Measurements from ENCODE around the gene GNPDA1.

GNPDA1 gene

GRCh38 chr5:142012186-142012785 is 541 bp downstream of the GNPDA1 start:
- Histone ChIP-seq H3K4ac (ENCODE audit: low read length) (no peak overlapping the region), H3K9ac (ENCODE audit: low read depth, low read length, poor library complexity) (peak overlapping the region; percentile 85), H2BK15ac (ENCODE audit: low read length) (no peak overlapping the region), H2BK12ac (ENCODE audit: low read length) (no peak overlapping the region), H3K4me3 (ENCODE audit: low read length in 2 of 2) (peak overlapping the region; percentile 45 to 82), H3K4me2 (ENCODE audit: insufficient read depth, low read length, poor library complexity, severe bottlenecking) (peak overlapping the region; percentile 85), H4K8ac (ENCODE audit: low read depth, low read length) (no peak overlapping the region), H2BK5ac (ENCODE audit: low read length) (peak overlapping the region; percentile 79), H2AFZ (ENCODE audit: low read length) (peak overlapping the region; percentile 77), H3K18ac (ENCODE audit: low read length) (peak overlapping the region; percentile 94), H3K79me1 (ENCODE audit: low read depth, low read length) (no peaks in the 10 kb centered on the region), H3K9me3 (replicated peaks in 1 of 2; ENCODE audit: control insufficient read depth in 2 of 2, insufficient read depth in 1 of 2, low read depth in 1 of 2, low read length in 2 of 2) (no peaks in the 10 kb centered on the region), H3K4me1 (ENCODE audit: control insufficient read depth in 2 of 2, insufficient read depth in 1 of 2, low read depth in 1 of 2, low read length in 2 of 2) (peaks cover 0 to 7% of the 10 kb centered on the region in 2 donors), H3K27me3 (ENCODE audit: control insufficient read depth in 3 of 3, insufficient read depth in 3 of 3, low read depth in 1 of 3, low read length in 3 of 3) (no peaks in the 10 kb centered on the region), H3K14ac (ENCODE audit: low read length) (no peak overlapping the region), H3K23ac (ENCODE audit: low read depth, low read length, poor library complexity) (peak overlapping the region; percentile 81), H4K91ac (ENCODE audit: low read depth, low read length, poor library complexity) (no peak overlapping the region), H2BK120ac (ENCODE audit: low read depth, low read length) (no peak overlapping the region), H3K27ac (replicated peaks; ENCODE audit: low read length) (no peak overlapping the region), H2AK5ac (ENCODE audit: low read depth, low read length) (peak overlapping the region; percentile 11), H3K36me3 (replicated peaks in 1 of 2; ENCODE audit: control insufficient read depth in 2 of 2, insufficient read depth in 2 of 2, low read length in 2 of 2) (peaks cover 0 to 10% of the 10 kb centered on the region in 2 donors)
- no peak for DNase-seq (ENCODE audit: low spot score)
- no CpG with 5 or more reads among the region's 18 CpGs for WGBS, 2 donors (ENCODE audit: extremely low coverage in 2 of 2, insufficient read length in 2 of 2, insufficient replicate concordance in 1 of 2)

DNA sequence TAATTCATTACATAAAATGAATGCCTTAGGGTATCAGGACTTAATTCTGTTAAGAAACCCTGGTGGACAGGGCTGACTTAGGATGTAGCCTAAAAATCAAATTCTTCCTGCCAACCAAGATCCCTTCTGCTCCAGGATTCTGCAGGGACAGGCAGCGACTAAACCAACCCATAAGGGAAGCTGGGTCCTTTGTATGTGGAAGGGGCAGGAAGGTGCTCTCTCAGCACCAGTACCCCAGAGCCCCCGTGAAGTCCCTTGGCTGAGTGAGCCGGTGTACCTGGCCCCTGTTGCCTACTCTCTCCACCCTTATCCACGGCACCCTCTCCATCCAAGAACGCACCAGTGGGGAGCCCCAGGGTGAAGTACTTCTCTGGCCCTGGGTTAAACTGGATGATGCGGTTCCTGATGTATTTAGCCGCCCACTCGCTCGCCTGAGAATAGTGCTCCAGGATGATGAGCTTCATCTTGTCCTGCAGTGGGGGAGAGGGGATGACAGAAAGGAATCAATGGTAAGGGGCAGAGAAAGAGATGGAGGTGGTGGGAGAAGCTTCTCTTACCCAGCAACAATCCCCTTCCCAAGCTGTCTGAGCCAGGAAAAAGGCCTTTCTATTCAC is 1.1 kb downstream of the GNPDA1 start:
- no peak overlapping the region for H4K8ac ChIP-seq (ENCODE audit: low read depth, low read length)
- H2AFZ ChIP-seq (ENCODE audit: low read length), result no peak overlapping the region
- H3K18ac ChIP-seq (ENCODE audit: low read length), result no peak overlapping the region
- no peaks in the 10 kb centered on the region for H3K27me3 ChIP-seq (ENCODE audit: control insufficient read depth in 3 of 3, insufficient read depth in 3 of 3, low read depth in 1 of 3, low read length in 3 of 3)
- H3K27ac ChIP-seq (replicated peaks; ENCODE audit: low read length), result peak overlapping the region; percentile 8
- H2AK5ac ChIP-seq (ENCODE audit: low read depth, low read length), result no peak overlapping the region
- no peak for DNase-seq (ENCODE audit: low spot score)
- H2BK5ac ChIP-seq (ENCODE audit: low read length), result no peak overlapping the region
- H3K36me3 ChIP-seq (replicated peaks in 1 of 2; ENCODE audit: control insufficient read depth in 2 of 2, insufficient read depth in 2 of 2, low read length in 2 of 2), result peaks cover 0 to 12% of the 10 kb centered on the region in 2 donors
- no CpG with 5 or more reads among the region's 9 CpGs for WGBS, 2 donors (ENCODE audit: extremely low coverage in 2 of 2, insufficient read length in 2 of 2, insufficient replicate concordance in 1 of 2)
- no peak overlapping the region for H3K23ac ChIP-seq (ENCODE audit: low read depth, low read length, poor library complexity)
- peak overlapping the region in 1 of 2 donors; percentile 5 for H3K4me3 ChIP-seq (ENCODE audit: low read length in 2 of 2)
- H3K9me3 ChIP-seq (replicated peaks in 1 of 2; ENCODE audit: control insufficient read depth in 2 of 2, insufficient read depth in 1 of 2, low read depth in 1 of 2, low read length in 2 of 2), result no peaks in the 10 kb centered on the region
- no peak overlapping the region for H2BK15ac ChIP-seq (ENCODE audit: low read length)
- no peak overlapping the region for H3K4me2 ChIP-seq (ENCODE audit: insufficient read depth, low read length, poor library complexity, severe bottlenecking)
- no peaks in the 10 kb centered on the region for H3K79me1 ChIP-seq (ENCODE audit: low read depth, low read length)
- no peak overlapping the region for H2BK120ac ChIP-seq (ENCODE audit: low read depth, low read length)
- H3K9ac ChIP-seq (ENCODE audit: low read depth, low read length, poor library complexity), result no peak overlapping the region
- no peak overlapping the region for H4K91ac ChIP-seq (ENCODE audit: low read depth, low read length, poor library complexity)
- H2BK12ac ChIP-seq (ENCODE audit: low read length), result no peak overlapping the region
- H3K4me1 ChIP-seq (ENCODE audit: control insufficient read depth in 2 of 2, insufficient read depth in 1 of 2, low read depth in 1 of 2, low read length in 2 of 2), result peaks cover 0 to 7% of the 10 kb centered on the region in 2 donors
- H3K14ac ChIP-seq (ENCODE audit: low read length), result no peak overlapping the region
- H3K4ac ChIP-seq (ENCODE audit: low read length), result no peak overlapping the region

DNA sequence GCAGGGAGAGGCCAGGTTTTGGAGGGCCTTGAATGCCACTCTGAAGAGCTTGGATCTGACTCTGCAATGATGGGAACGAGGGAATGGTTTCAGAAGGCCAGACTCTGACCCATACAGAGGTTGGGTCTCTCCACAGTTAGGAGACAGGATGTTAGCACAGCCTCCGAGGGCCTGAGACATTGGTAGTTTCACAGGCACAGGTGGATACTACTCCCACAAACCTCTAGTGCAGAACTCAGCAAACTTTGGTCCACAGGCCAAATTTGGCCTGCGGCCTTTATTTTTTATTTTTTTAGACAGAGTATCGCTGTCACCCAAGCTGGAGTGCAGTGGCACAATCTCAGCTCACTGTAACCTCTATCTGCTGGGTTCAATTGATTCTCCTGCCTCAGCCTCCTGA is 2.9 kb downstream of the GNPDA1 start:
- Histone ChIP-seq H3K27me3 (ENCODE audit: control insufficient read depth in 3 of 3, insufficient read depth in 3 of 3, low read depth in 1 of 3, low read length in 3 of 3) (peaks cover 0 to 2% (median 0%) of the 10 kb centered on the region in 3 experiments), H3K36me3 (replicated peaks in 1 of 2; ENCODE audit: control insufficient read depth in 2 of 2, insufficient read depth in 2 of 2, low read length in 2 of 2) (peaks cover 1 to 27% of the 10 kb centered on the region in 2 donors), H3K27ac (replicated peaks; ENCODE audit: low read length) (no peak overlapping the region), H2BK120ac (ENCODE audit: low read depth, low read length) (no peak overlapping the region), H3K4me3 (ENCODE audit: low read length in 2 of 2) (no peak overlapping the region), H3K18ac (ENCODE audit: low read length) (no peak overlapping the region), H3K23ac (ENCODE audit: low read depth, low read length, poor library complexity) (no peak overlapping the region), H4K91ac (ENCODE audit: low read depth, low read length, poor library complexity) (no peak overlapping the region), H2BK12ac (ENCODE audit: low read length) (no peak overlapping the region), H2BK5ac (ENCODE audit: low read length) (no peak overlapping the region), H3K9ac (ENCODE audit: low read depth, low read length, poor library complexity) (no peak overlapping the region), H3K4me1 (ENCODE audit: control insufficient read depth in 2 of 2, insufficient read depth in 1 of 2, low read depth in 1 of 2, low read length in 2 of 2) (peaks cover 0 to 7% of the 10 kb centered on the region in 2 donors), H2BK15ac (ENCODE audit: low read length) (no peak overlapping the region), H3K14ac (ENCODE audit: low read length) (no peak overlapping the region), H4K8ac (ENCODE audit: low read depth, low read length) (no peak overlapping the region), H3K4me2 (ENCODE audit: insufficient read depth, low read length, poor library complexity, severe bottlenecking) (no peak overlapping the region), H3K4ac (ENCODE audit: low read length) (no peak overlapping the region), H3K9me3 (replicated peaks in 1 of 2; ENCODE audit: control insufficient read depth in 2 of 2, insufficient read depth in 1 of 2, low read depth in 1 of 2, low read length in 2 of 2) (no peaks in the 10 kb centered on the region), H3K79me1 (ENCODE audit: low read depth, low read length) (no peaks in the 10 kb centered on the region), H2AFZ (ENCODE audit: low read length) (no peak overlapping the region), H2AK5ac (ENCODE audit: low read depth, low read length) (no peak overlapping the region)
- WGBS, 2 donors (ENCODE audit: extremely low coverage in 2 of 2, insufficient read length in 2 of 2, insufficient replicate concordance in 1 of 2), result no CpG with 5 or more reads among the region's 4 CpGs
- no peak for DNase-seq (ENCODE audit: low spot score)

DNA sequence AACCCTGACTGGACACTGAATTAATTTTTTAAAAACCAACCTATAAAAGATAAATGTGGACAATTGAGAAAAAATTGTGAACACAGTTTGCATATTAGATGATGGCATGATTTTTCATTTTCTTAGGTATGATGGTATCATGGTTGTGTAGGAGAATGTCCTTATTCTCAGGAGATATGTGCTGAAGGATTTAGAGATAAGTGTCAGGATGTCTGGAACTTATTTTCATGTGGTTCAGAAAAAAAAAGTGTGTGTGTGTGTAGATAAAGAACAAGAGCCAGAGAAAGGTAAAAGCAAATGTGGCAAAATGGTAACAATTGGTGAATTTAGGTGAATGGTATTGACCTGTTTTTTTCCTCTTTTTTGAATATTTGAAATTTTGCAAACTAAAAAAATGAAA is 4.0 kb downstream of the GNPDA1 start:
- Histone ChIP-seq H3K4ac (ENCODE audit: low read length) (no peak overlapping the region), H3K36me3 (replicated peaks in 1 of 2; ENCODE audit: control insufficient read depth in 2 of 2, insufficient read depth in 2 of 2, low read length in 2 of 2) (peaks cover 6 to 33% of the 10 kb centered on the region in 2 donors), H3K27me3 (ENCODE audit: control insufficient read depth in 3 of 3, insufficient read depth in 3 of 3, low read depth in 1 of 3, low read length in 3 of 3) (peaks cover 0 to 2% (median 0%) of the 10 kb centered on the region in 3 experiments), H3K23ac (ENCODE audit: low read depth, low read length, poor library complexity) (no peak overlapping the region), H3K9ac (ENCODE audit: low read depth, low read length, poor library complexity) (no peak overlapping the region), H3K4me2 (ENCODE audit: insufficient read depth, low read length, poor library complexity, severe bottlenecking) (no peak overlapping the region), H3K27ac (replicated peaks; ENCODE audit: low read length) (no peak overlapping the region), H2BK120ac (ENCODE audit: low read depth, low read length) (no peak overlapping the region), H2AFZ (ENCODE audit: low read length) (no peak overlapping the region), H4K91ac (ENCODE audit: low read depth, low read length, poor library complexity) (no peak overlapping the region), H4K8ac (ENCODE audit: low read depth, low read length) (no peak overlapping the region), H3K9me3 (replicated peaks in 1 of 2; ENCODE audit: control insufficient read depth in 2 of 2, insufficient read depth in 1 of 2, low read depth in 1 of 2, low read length in 2 of 2) (no peaks in the 10 kb centered on the region), H2BK12ac (ENCODE audit: low read length) (no peak overlapping the region), H3K4me1 (ENCODE audit: control insufficient read depth in 2 of 2, insufficient read depth in 1 of 2, low read depth in 1 of 2, low read length in 2 of 2) (peaks cover 0 to 7% of the 10 kb centered on the region in 2 donors), H3K18ac (ENCODE audit: low read length) (no peak overlapping the region), H2BK5ac (ENCODE audit: low read length) (no peak overlapping the region), H3K14ac (ENCODE audit: low read length) (no peak overlapping the region), H3K79me1 (ENCODE audit: low read depth, low read length) (no peaks in the 10 kb centered on the region), H2BK15ac (ENCODE audit: low read length) (no peak overlapping the region), H3K4me3 (ENCODE audit: low read length in 2 of 2) (no peak overlapping the region), H2AK5ac (ENCODE audit: low read depth, low read length) (no peak overlapping the region)
- DNase-seq (ENCODE audit: low spot score), result no peak

Measured in neuronal stem cell (in vitro differentiated cells).